HepG2 (cell line): ENCODE data around the gene CIT.

Experiments used
- ATF2 ChIP-seq: sonication (generic); formaldehyde crosslinking; IDR thresholded peaks from 2 replicates; pipeline ENCODE4 v1.4.0; 2020; ENCODE audit warnings: missing genetic modification reagents
- ATF4 ChIP-seq, 2 experiments: fragments of 450-650 bp in 1 of 2; sonication (generic) in 1 of 2; formaldehyde crosslinking; IDR thresholded peaks; 2 replicates each; pipeline versions ENCODE4 v1.5.0 to v1.8.0; 2020 to 2022; ENCODE audit warnings: mild to moderate bottlenecking in 1 of 2, missing genetic modification reagents in 1 of 2
- BRCA1 ChIP-seq: sonication (generic); formaldehyde crosslinking; IDR thresholded peaks from 2 replicates; pipeline ENCODE4 v1.4.0; 2020; ENCODE audit warnings: missing genetic modification reagents
- CSRNP2 ChIP-seq: sonication (generic); formaldehyde crosslinking; conservative IDR thresholded peaks from 2 replicates; pipeline ENCODE4 v1.8.0; 2022; ENCODE audit warnings: low read depth, missing genetic modification reagents
- FOXC1 ChIP-seq: sonication (generic); formaldehyde crosslinking; IDR thresholded peaks from 2 replicates; pipeline ENCODE4 v1.8.0; 2022; ENCODE audit warnings: mild to moderate bottlenecking, missing genetic modification reagents, borderline replicate concordance
- FOXK1 ChIP-seq: sonication (generic); formaldehyde crosslinking; IDR thresholded peaks from 2 replicates; pipeline ENCODE4 v1.4.0; 2020; ENCODE audit warnings: low read depth, missing genetic modification reagents, borderline replicate concordance
- HDAC6 ChIP-seq: fragments of 200-600 bp; sonication (generic); IDR thresholded peaks from 2 replicates; pipeline ENCODE4 v1.7.0; 2017; ENCODE audit warnings: mild to moderate bottlenecking, antibody characterized with exemption, low read length, low read depth
- RFX1 ChIP-seq: fragments of 450-650 bp; IDR thresholded peaks from 2 replicates; pipeline ENCODE4 v1.6.1; 2017
- ZNF232 ChIP-seq: sonication (generic); formaldehyde crosslinking; IDR thresholded peaks from 2 replicates; pipeline ENCODE4 v1.4.0; 2020; ENCODE audit warnings: missing genetic modification reagents, borderline replicate concordance
- ZNF460 ChIP-seq: sonication (generic); formaldehyde crosslinking; IDR thresholded peaks from 2 replicates; pipeline ENCODE4 v1.5.1; 2020; ENCODE audit warnings: missing genetic modification reagents, mild to moderate bottlenecking, borderline replicate concordance
- ZNF501 ChIP-seq: sonication (generic); formaldehyde crosslinking; IDR thresholded peaks from 2 replicates; pipeline ENCODE4 v1.5.1; 2020; ENCODE audit warnings: mild to moderate bottlenecking, moderate library complexity, missing genetic modification reagents
- TF ChIP-seq, protein P1 (sequence below): sonication (generic); formaldehyde crosslinking; IDR thresholded peaks from 2 replicates; pipeline ENCODE4 v1.5.0; 2020; ENCODE audit warnings: mild to moderate bottlenecking, missing genetic modification reagents, moderate library complexity

GRCh38 chr12:119762619-119763018 is 114.5 kb downstream of the CIT start:
- TF ChIP-seq ZNF232 (CRISPR knock-in tag) (no peak), RFX1 (no peak), FOXK1 (CRISPR knock-in tag) (no peak), ZNF501 (CRISPR knock-in tag) (no peak), ATF4 (CRISPR knock-in tag; IDR thresholded peaks at IDR 0.05) (no peak), ZNF460 (CRISPR knock-in tag) (no peak), FOXC1 (CRISPR knock-in tag) (no peak), HDAC6 (no peak), ATF2 (CRISPR knock-in tag) (no peak), CSRNP2 (CRISPR knock-in tag) (no peak), BRCA1 (no peak)
- TF ChIP-seq, protein P1, sequence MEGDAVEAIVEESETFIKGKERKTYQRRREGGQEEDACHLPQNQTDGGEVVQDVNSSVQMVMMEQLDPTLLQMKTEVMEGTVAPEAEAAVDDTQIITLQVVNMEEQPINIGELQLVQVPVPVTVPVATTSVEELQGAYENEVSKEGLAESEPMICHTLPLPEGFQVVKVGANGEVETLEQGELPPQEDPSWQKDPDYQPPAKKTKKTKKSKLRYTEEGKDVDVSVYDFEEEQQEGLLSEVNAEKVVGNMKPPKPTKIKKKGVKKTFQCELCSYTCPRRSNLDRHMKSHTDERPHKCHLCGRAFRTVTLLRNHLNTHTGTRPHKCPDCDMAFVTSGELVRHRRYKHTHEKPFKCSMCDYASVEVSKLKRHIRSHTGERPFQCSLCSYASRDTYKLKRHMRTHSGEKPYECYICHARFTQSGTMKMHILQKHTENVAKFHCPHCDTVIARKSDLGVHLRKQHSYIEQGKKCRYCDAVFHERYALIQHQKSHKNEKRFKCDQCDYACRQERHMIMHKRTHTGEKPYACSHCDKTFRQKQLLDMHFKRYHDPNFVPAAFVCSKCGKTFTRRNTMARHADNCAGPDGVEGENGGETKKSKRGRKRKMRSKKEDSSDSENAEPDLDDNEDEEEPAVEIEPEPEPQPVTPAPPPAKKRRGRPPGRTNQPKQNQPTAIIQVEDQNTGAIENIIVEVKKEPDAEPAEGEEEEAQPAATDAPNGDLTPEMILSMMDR (CRISPR knock-in tag): no peak
